ENCODE results near the gene PRPF8. TPM values are rescaled to one million over a fixed set of nuclear protein-coding genes. Genes with fewer than 3 reads are reported as not detected.
"Not testable (repeated sequence)": the region's sequence is repeated elsewhere in the genome, so short reads cannot be mapped to it uniquely, and the experiment has no call there.

Gene PRPF8
- total and polyA plus RNA-seq, 5 donors: 72.1 to 187 (median 146) TPM

- peak; percentile 25 to 52 (median 47) for DNase-seq
These were observed 42.1 kb upstream of the PRPF8 start for GRCh38 chr17:1726626-1727257.

GRCh38 chr17:1725642-1726511 lies 41.2 kb upstream of the PRPF8 start:
- intact Hi-C loops (cut with DNase I): loop anchor here in 1 of 4 donors (5.0 kb wide), 1 partner anchor 51 kb away; no protein-coding TSS in a partner anchor
- H3K4me3 ChIP-seq (ENCODE audit: low read length): no peak overlapping the region

More at GRCh38 chr17:1726626-1727257, 42.1 kb upstream of the PRPF8 start:
- WGBS: 72% methylated on average over 18 of the region's 18 CpGs
- Histone ChIP-seq H3K4me1 (ENCODE audit: control insufficient read depth, insufficient read depth, low read length) (peaks cover 9% of the 10 kb centered on the region), H3K9me3 (ENCODE audit: control insufficient read depth, low read length) (no peaks in the 10 kb centered on the region), H3K27me3 (ENCODE audit: control insufficient read depth, insufficient read depth) (no peaks in the 10 kb centered on the region), H3K27ac (ENCODE audit: low read length) (no peak overlapping the region), H3K4me3 (ENCODE audit: low read length) (no peak overlapping the region)
- ATAC-seq: no peak
- intact Hi-C loops (cut with DNase I): loop anchor here in 1 of 4 donors (5.0 kb wide), 1 partner anchor 51 kb away; no protein-coding TSS in a partner anchor

GRCh38 chr17:1724869-1725641 lies 40.4 kb upstream of the PRPF8 start:
- intact Hi-C loops (cut with DNase I): loop anchor here in 3 of 4 donors (5.0 kb wide), 2 partner anchors 52 to 57 kb away; no protein-coding TSS in a partner anchor
- peaks cover 9% of the 10 kb centered on the region for H3K4me1 ChIP-seq (ENCODE audit: control insufficient read depth, insufficient read depth, low read length)
- H3K9me3 ChIP-seq (ENCODE audit: control insufficient read depth, low read length): no peaks in the 10 kb centered on the region
- DNase-seq (peak in 2 of 3 donors; percentile 35 to 79), ATAC-seq (peak; percentile 40 to 55)
- peak overlapping the region; percentile 74 for H3K4me3 ChIP-seq (ENCODE audit: low read length)
- peak overlapping the region; percentile 34 for H3K27ac ChIP-seq (ENCODE audit: low read length)
- WGBS: 15% methylated on average over 51 of the region's 51 CpGs
- no peaks in the 10 kb centered on the region for H3K27me3 ChIP-seq (ENCODE audit: control insufficient read depth, insufficient read depth)

More at GRCh38 chr17:1725642-1726511, 41.2 kb upstream of the PRPF8 start:
- H3K4me1 ChIP-seq (ENCODE audit: control insufficient read depth, insufficient read depth, low read length): peaks cover 9% of the 10 kb centered on the region
- no peak overlapping the region for H3K27ac ChIP-seq (ENCODE audit: low read length)
- WGBS: 95% methylated on average over 54 of the region's 54 CpGs
- DNase-seq (peak; percentile 18 to 61 (median 58)), ATAC-seq (no peak)
- H3K27me3 ChIP-seq (ENCODE audit: control insufficient read depth, insufficient read depth): no peaks in the 10 kb centered on the region
- H3K9me3 ChIP-seq (ENCODE audit: control insufficient read depth, low read length): no peaks in the 10 kb centered on the region

GRCh38 chr17:1724351-1724868 lies 39.7 kb upstream of the PRPF8 start, which contains the start of gene WDR81:
Gene WDR81, plus strand, starts transcription at chr17:1724704. Its CDS starts 256 bp downstream, at chr17:1724960.
- ATAC-seq (peak; percentile 84 to 89), DNase-seq (peak; percentile 95 to 98 (median 97))
- H3K9me3 ChIP-seq (ENCODE audit: control insufficient read depth, low read length): no peaks in the 10 kb centered on the region
- WGBS: under 1% methylated on average over 57 of the region's 57 CpGs
- H3K4me3 ChIP-seq (ENCODE audit: low read length): peak within 1 kb of the TSS; percentile 74
- intact Hi-C loops (cut with DNase I): loop anchor here in 2 of 4 donors (5.0 kb wide), 1 partner anchor 58 kb away; no protein-coding TSS in a partner anchor
- peaks cover 9% of the 10 kb centered on the region for H3K4me1 ChIP-seq (ENCODE audit: control insufficient read depth, insufficient read depth, low read length)
- no peaks in the 10 kb centered on the region for H3K27me3 ChIP-seq (ENCODE audit: control insufficient read depth, insufficient read depth)
- peak within 1 kb of the TSS; percentile 95 for H3K27ac ChIP-seq (ENCODE audit: low read length)

- peaks cover 11% of the 10 kb centered on the region for H3K4me1 ChIP-seq (ENCODE audit: control insufficient read depth, insufficient read depth, low read length)
- intact Hi-C loops (cut with DNase I): loop anchor here in 2 of 4 donors (5.0 kb wide), 1 partner anchor 60 kb away; no protein-coding TSS in a partner anchor
- not testable (repeated sequence) for H3K9me3 ChIP-seq (ENCODE audit: control insufficient read depth, low read length); H3K4me3 ChIP-seq (ENCODE audit: low read length); H3K27me3 ChIP-seq (ENCODE audit: control insufficient read depth, insufficient read depth); H3K27ac ChIP-seq (ENCODE audit: low read length); ATAC-seq
- 96% methylated on average over 8 of the region's 8 CpGs for WGBS
- peak in 1 of 3 donors; percentile 21 for DNase-seq
These were observed 37.4 kb upstream of the PRPF8 start for GRCh38 chr17:1722022-1722421.

DNA sequence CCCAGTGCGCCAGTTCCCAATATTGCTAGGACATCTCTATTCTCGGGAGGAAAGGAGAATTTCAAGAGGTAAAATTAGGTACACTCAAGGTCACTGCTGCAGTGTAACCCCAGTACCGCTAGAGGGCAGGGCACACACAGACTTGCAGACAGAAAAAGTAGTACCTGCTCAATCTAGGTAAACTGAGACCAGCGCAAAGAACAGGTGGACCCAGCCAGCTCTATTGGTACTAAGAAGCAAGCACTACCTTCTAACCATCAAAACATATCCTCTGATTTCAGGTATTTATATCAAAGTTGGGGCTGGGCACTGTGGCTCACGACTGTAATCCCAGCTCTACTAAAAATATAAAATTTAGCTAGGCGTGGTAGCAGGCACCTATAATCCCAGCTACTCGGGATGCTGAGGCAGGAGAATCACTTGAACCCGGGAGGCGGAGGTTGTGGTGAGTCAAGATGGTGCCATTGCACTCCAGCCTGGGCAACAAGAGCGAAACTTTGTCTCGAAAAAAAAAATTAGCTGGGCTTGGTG lies 36.3 kb upstream of the PRPF8 start:
- Histone ChIP-seq H3K4me1 (ENCODE audit: control insufficient read depth, insufficient read depth, low read length) (peaks cover 11% of the 10 kb centered on the region), H3K4me3 (ENCODE audit: low read length) (no peak overlapping the region)

GRCh38 chr17:1718362-1719165 lies 33.9 kb upstream of the PRPF8 start:
- Histone ChIP-seq H3K4me1 (ENCODE audit: control insufficient read depth, insufficient read depth, low read length) (peaks cover 11% of the 10 kb centered on the region), H3K27me3 (ENCODE audit: control insufficient read depth, insufficient read depth) (no peaks in the 10 kb centered on the region)

More for the DNA sequence above, 36.3 kb upstream of the PRPF8 start:
- Histone ChIP-seq H3K27me3 (ENCODE audit: control insufficient read depth, insufficient read depth) (no peaks in the 10 kb centered on the region), H3K27ac (ENCODE audit: low read length) (no peak overlapping the region), H3K9me3 (ENCODE audit: control insufficient read depth, low read length) (no peaks in the 10 kb centered on the region)
- intact Hi-C loops (cut with DNase I): loop anchor here in 3 of 4 donors (2.0 to 5.0 kb wide), 2 partner anchors 61 to 64 kb away; no protein-coding TSS in a partner anchor
- 32% methylated on average over 11 of the region's 11 CpGs for WGBS
- DNase-seq (peak; percentile 64 to 82 (median 74)), ATAC-seq (no peak)

GRCh38 chr17:1716912-1717695 lies 32.4 kb upstream of the PRPF8 start:
- WGBS: under 1% methylated on average over 13 of the region's 13 CpGs
- intact Hi-C loops (cut with DNase I): no loop called here
- H3K9me3 ChIP-seq (ENCODE audit: control insufficient read depth, low read length): no peaks in the 10 kb centered on the region
- H3K27me3 ChIP-seq (ENCODE audit: control insufficient read depth, insufficient read depth): no peaks in the 10 kb centered on the region
- H3K4me1 ChIP-seq (ENCODE audit: control insufficient read depth, insufficient read depth, low read length): peaks cover 10% of the 10 kb centered on the region
- DNase-seq: peak; percentile 92
- ATAC-seq: peak; percentile 69 to 74
- H3K4me3 ChIP-seq (ENCODE audit: low read length): peak overlapping the region; percentile 84
- peak overlapping the region; percentile 100 for H3K27ac ChIP-seq (ENCODE audit: low read length)

More at GRCh38 chr17:1718362-1719165, 33.9 kb upstream of the PRPF8 start:
- intact Hi-C loops (cut with DNase I): no loop called here
- ATAC-seq (no peak), DNase-seq (peak in 2 of 3 donors; percentile 64 to 69)
- H3K9me3 ChIP-seq (ENCODE audit: control insufficient read depth, low read length): no peaks in the 10 kb centered on the region
- H3K27ac ChIP-seq (ENCODE audit: low read length): peak overlapping the region; percentile 0
- H3K4me3 ChIP-seq (ENCODE audit: low read length): no peak overlapping the region
- WGBS: 64% methylated on average over 19 of the region's 19 CpGs
